Measurements from ENCODE around the gene PRR16. TPM values are rescaled to one million over a fixed set of nuclear protein-coding genes. Genes with fewer than 3 reads are reported as not detected.

Gene PRR16
- total and polyA plus RNA-seq, 7 donors = 1.6 to 5.9 (median 5.7) TPM

DNA sequence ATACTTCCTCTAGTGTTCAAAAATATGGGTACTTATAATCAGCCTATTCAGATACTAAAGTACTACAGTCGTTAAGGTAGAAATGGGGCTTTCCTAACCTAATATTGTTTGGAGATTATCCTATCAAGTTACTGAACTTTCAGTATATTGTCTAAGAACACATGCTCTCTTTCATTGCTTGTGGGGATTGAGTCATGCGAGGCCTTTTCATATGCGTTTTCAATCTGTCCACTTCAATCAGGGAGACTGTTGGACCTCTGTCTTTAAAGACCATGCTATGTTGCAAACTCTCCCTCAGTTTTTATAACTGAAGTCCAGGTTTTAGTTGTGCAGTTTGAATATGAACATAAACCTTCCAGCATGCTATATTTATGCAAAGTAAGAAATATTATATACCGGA is 15.0 kb downstream of the PRR16 start:
- no peaks in the 10 kb centered on the region for H3K9me3 ChIP-seq
- H3K4me1 ChIP-seq = no peaks in the 10 kb centered on the region
- H3K4me3 ChIP-seq = no peak overlapping the region
- no peaks in the 10 kb centered on the region for H3K27me3 ChIP-seq
- TF ChIP-seq POLR2AphosphoS5 (IDR thresholded peaks at IDR 0.05) = no peak
- TF ChIP-seq CTCF (IDR thresholded peaks at IDR 0.05) = no peak
- no peak for TF ChIP-seq POLR2A (IDR thresholded peaks at IDR 0.05)
- no peak for TF ChIP-seq EP300 (IDR thresholded peaks at IDR 0.05)
- intact Hi-C loops (cut with DNase I) = no loop called here
- 74 to 81% methylated on average over 4 of the region's 4 CpGs for WGBS, 2 donors
- DNase-seq = no peak
- no peaks in the 10 kb centered on the region for H3K36me3 ChIP-seq
- H3K27ac ChIP-seq = no peak overlapping the region

- intact Hi-C loops (cut with DNase I) = no loop called here
- Histone ChIP-seq H3K9me3 (no peaks in the 10 kb centered on the region), H3K4me3 (no peak overlapping the region), H3K27me3 (no peaks in the 10 kb centered on the region), H3K36me3 (no peaks in the 10 kb centered on the region), H3K27ac (no peak overlapping the region), H3K4me1 (no peaks in the 10 kb centered on the region)
- 82 to 87% methylated on average over 5 of the region's 5 CpGs for WGBS, 2 donors
- TF ChIP-seq EP300 (IDR thresholded peaks at IDR 0.05) (no peak), POLR2A (IDR thresholded peaks at IDR 0.05) (no peak), POLR2AphosphoS5 (IDR thresholded peaks at IDR 0.05) (no peak), CTCF (IDR thresholded peaks at IDR 0.05) (no peak)
- no peak for DNase-seq
These were observed 35.9 kb downstream of the PRR16 start for GRCh38 chr5:120499876-120500563.

DNA sequence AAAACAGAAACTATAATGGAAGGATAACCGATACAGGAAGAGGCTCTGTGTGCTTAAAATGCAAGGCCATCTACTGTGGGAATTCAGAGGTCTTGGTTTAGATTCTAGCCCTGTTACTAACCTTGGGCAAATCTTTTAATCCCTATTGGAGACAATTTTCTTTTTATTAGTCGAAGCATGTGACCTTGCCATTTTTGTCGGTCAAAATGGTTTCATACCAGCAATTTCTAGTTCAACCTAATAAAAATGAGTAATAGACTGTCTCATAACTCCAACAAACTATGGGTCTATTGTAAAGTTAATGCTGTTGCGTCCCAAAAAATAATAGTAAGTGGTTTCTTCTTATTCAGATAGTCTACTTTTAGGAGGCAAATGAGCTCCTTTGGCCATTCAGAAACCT is 38.4 kb downstream of the PRR16 start:
- intact Hi-C loops (cut with DNase I) = no loop called here
- no peak for TF ChIP-seq CTCF (IDR thresholded peaks at IDR 0.05)
- TF ChIP-seq POLR2AphosphoS5 (IDR thresholded peaks at IDR 0.05) = no peak
- no peak for TF ChIP-seq EP300 (IDR thresholded peaks at IDR 0.05)
- TF ChIP-seq POLR2A (IDR thresholded peaks at IDR 0.05) = no peak
- 70 to 93% methylated on average over 4 of the region's 4 CpGs for WGBS, 2 donors
- no peak overlapping the region for H3K27ac ChIP-seq
- no peaks in the 10 kb centered on the region for H3K4me1 ChIP-seq
- DNase-seq = no peak
- no peaks in the 10 kb centered on the region for H3K27me3 ChIP-seq
- no peaks in the 10 kb centered on the region for H3K9me3 ChIP-seq
- no peaks in the 10 kb centered on the region for H3K36me3 ChIP-seq
- H3K4me3 ChIP-seq = no peak overlapping the region

- intact Hi-C loops (cut with DNase I) = no loop called here
- TF ChIP-seq CTCF (IDR thresholded peaks at IDR 0.05) (no peak), EP300 (IDR thresholded peaks at IDR 0.05) (no peak), POLR2A (IDR thresholded peaks at IDR 0.05) (no peak), POLR2AphosphoS5 (IDR thresholded peaks at IDR 0.05) (no peak)
- H3K27me3 ChIP-seq = no peaks in the 10 kb centered on the region
These were observed 39.2 kb downstream of the PRR16 start for GRCh38 chr5:120503341-120503740.

DNA sequence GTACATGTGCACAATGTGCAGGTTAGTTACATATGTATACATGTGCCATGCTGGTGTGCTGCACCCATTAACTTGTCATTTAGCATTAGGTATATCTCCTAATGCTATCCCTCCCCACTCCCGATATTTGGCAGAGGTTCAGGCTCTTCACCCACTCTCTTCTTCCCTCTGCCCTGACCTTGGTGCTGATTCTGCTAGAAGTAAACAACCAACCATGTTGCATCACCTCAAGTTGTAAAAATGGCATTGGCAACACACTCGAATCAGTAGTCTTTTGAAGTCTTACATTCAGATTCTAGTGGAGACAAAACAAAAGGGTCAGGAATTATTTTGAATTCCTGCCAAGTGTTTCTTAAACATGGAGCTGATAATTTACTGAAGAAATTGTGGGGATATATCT is 40.0 kb downstream of the PRR16 start:
- Histone ChIP-seq H3K9me3 (no peaks in the 10 kb centered on the region), H3K4me1 (no peaks in the 10 kb centered on the region), H3K27me3 (no peaks in the 10 kb centered on the region), H3K36me3 (no peaks in the 10 kb centered on the region), H3K4me3 (no peak overlapping the region), H3K27ac (no peak overlapping the region)
- 83 to 87% methylated on average over 2 of the region's 2 CpGs for WGBS, 2 donors
- TF ChIP-seq POLR2AphosphoS5 (IDR thresholded peaks at IDR 0.05) (no peak), EP300 (IDR thresholded peaks at IDR 0.05) (no peak), POLR2A (IDR thresholded peaks at IDR 0.05) (no peak), CTCF (IDR thresholded peaks at IDR 0.05) (no peak)
- DNase-seq = no peak
- intact Hi-C loops (cut with DNase I) = no loop called here

More at GRCh38 chr5:120503341-120503740, 39.2 kb downstream of the PRR16 start:
- Histone ChIP-seq H3K9me3 (no peaks in the 10 kb centered on the region), H3K36me3 (no peaks in the 10 kb centered on the region), H3K4me1 (no peaks in the 10 kb centered on the region), H3K27ac (no peak overlapping the region), H3K4me3 (no peak overlapping the region)
- 46 to 69% methylated on average over 1 of the region's 1 CpG for WGBS, 2 donors
- DNase-seq = no peak

Measured in sigmoid colon (tissue), 7 donors.